Fibroblast of peridontal ligament (primary cell): ENCODE results near the gene EGFR.

Experiments used
- DNase-seq: peaks from one replicate; pipeline ENCODE4 v3.0.0-alpha.2; 2010; ENCODE audit errors: extremely low read depth

The EGFR gene

GRCh38 chr7:55081068-55081467 lies 62.3 kb downstream of the EGFR start:
- DNase-seq, result peak; percentile 58

GRCh38 chr7:55081472-55082227 lies 62.8 kb downstream of the EGFR start:
- peak; percentile 44 for DNase-seq

- no peak for DNase-seq
Observed at GRCh38 chr7:55082228-55082603, 63.4 kb downstream of the EGFR start.

GRCh38 chr7:55083206-55083605 lies 64.4 kb downstream of the EGFR start:
- DNase-seq, result no peak

- DNase-seq, result no peak
Observed at GRCh38 chr7:55084307-55084706, 65.5 kb downstream of the EGFR start.

- peak; percentile 44 for DNase-seq
Observed at GRCh38 chr7:55085511-55086412, 66.9 kb downstream of the EGFR start.

GRCh38 chr7:55086413-55087201 lies 67.8 kb downstream of the EGFR start:
- DNase-seq, result peak; percentile 92

GRCh38 chr7:55087521-55087961 lies 68.7 kb downstream of the EGFR start:
- no peak for DNase-seq

- no peak for DNase-seq
Observed at GRCh38 chr7:55088107-55088506, 69.3 kb downstream of the EGFR start.

- DNase-seq, result no peak
Observed at GRCh38 chr7:55088620-55089019, 69.8 kb downstream of the EGFR start.

- peak; percentile 78 for DNase-seq
Observed at GRCh38 chr7:55092186-55092974, 73.6 kb downstream of the EGFR start.

GRCh38 chr7:55092975-55093373 lies 74.2 kb downstream of the EGFR start:
- DNase-seq, result no peak

GRCh38 chr7:55093674-55094073 lies 74.9 kb downstream of the EGFR start:
- no peak for DNase-seq

GRCh38 chr7:55094092-55094690 lies 75.4 kb downstream of the EGFR start:
- no peak for DNase-seq

GRCh38 chr7:55095672-55096071 lies 76.9 kb downstream of the EGFR start:
- no peak for DNase-seq

GRCh38 chr7:55096323-55096722 lies 77.5 kb downstream of the EGFR start:
- no peak for DNase-seq

- DNase-seq, result no peak
Observed at GRCh38 chr7:55097100-55097499, 78.3 kb downstream of the EGFR start.

GRCh38 chr7:55099066-55099820 lies 80.4 kb downstream of the EGFR start:
- DNase-seq, result peak; percentile 71

- no peak for DNase-seq
Observed at GRCh38 chr7:55099821-55100543, 81.2 kb downstream of the EGFR start.
